GM18519 (cell line): ENCODE results near the gene PEAR1.

Experiments
- ATAC-seq: cut with Tn5 transposase; IDR thresholded peaks from one replicate; pipeline ENCODE4 v1.9.1; 2021; ENCODE audit warnings: mild to moderate bottlenecking, moderate library complexity; ENCODE audit not compliant: unreplicated experiment, low FRiP score

PEAR1 gene

DNA sequence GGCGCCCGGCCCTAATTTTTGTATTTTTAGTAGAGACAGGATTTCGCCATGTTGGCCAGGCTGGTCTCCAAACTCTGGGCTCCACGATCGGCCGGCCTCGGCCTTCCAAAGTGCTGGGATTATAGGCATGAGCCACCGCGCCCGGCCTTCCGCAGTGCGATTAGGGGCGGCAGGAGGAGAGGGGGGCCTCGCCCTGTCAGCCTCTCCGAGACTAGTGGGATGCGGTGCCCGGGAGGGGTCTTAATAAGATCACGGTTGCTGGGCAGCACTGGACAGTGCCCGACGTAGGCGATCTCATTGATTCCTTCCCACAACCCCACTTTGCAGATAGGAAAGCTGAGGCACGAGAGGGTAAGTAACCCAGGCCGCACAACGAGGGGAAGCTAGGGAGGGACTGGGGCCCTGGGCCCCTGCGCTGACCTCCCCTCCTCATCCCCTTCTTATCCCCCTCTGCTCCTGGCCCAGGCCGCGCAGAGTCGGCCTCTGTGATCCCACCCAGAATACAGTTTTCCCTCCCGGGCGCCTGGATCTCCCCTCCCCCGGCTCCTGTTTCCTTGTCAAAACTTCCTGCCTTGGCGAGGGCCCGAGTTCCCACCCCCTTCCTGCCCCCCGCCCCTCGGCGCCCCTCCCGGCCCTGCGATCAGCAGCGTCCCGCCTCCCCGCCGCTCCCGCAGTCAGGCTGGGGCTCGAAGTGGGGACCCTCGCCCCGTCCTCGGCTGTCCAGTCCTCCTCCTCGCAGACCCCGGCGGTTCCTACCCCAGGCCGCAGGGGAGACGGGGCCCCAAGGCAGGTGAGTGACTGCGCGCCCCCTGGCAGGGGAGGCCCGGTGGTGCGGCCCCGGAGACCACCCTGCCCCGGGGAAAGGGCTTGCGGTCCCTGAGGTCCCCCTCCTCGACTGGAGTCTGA lies at the start of gene PEAR1:
TSS of gene PEAR1 (plus strand) at position 671 of the 906 bp plus-strand sequence. CDS start 10,209 bp downstream, outside the sequence.
- no peak for ATAC-seq

GRCh38 chr1:156844102-156844501 lies 49.4 kb upstream of the PEAR1 start:
- no peak for ATAC-seq

DNA sequence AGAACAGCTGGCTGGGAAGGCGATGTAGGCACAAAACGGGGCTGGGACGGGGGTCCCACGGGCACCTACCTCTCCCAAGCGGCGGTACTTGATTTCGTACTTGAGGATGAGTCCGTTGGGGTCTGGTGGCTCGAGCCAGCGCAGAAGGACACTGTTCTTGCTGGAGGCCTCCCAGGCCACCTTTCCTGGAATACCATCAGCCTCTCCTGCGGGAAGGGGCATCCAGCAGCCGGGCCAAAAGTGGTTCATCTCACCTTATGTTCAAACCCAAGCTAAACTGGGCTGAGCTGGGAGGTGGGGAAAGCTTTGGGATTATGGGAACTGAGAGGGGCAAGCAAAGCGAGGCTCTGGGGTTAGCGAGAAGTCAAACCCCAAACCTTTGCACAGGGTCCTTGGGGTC lies 48.9 kb upstream of the PEAR1 start:
- ATAC-seq: no peak

- ATAC-seq: no peak
Observed at GRCh38 chr1:156845055-156845952, 48.2 kb upstream of the PEAR1 start.

DNA sequence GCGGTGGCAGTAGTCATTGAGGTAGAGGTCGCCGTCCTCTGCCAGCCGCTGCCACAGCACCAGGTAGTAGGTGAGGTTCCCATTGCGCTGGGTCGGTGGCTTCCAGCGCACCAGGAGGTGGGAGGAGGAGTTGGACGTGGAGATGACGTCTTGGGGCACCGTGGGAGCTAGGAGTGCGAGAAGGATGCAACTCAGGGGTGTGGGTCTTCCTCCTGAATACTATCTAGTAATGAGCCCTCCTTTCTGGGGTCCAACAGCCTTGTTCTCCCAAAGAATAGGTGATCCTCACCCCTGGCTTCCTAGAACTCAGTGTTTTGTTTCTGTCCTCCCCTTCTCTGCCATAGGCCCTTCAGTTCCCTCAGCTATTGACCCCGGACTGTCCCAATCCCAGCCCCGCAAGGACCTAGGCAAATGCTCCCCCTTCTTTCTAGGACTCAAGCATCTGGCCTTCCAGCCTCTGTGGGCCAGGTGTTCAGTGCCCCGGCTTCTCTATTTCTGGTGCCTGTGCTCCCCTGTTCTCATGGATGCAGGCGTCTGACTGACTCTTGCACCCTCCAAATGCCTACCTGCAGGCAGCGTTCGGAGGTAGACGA lies 47.5 kb upstream of the PEAR1 start:
- ATAC-seq: no peak

- no peak for ATAC-seq
Observed at GRCh38 chr1:156846643-156847042, 46.9 kb upstream of the PEAR1 start.

GRCh38 chr1:156847591-156848460 lies 45.7 kb upstream of the PEAR1 start:
- no peak for ATAC-seq

GRCh38 chr1:156848461-156849150 lies 44.9 kb upstream of the PEAR1 start:
- no peak for ATAC-seq

- no peak for ATAC-seq
Observed at GRCh38 chr1:156849151-156849496, 44.4 kb upstream of the PEAR1 start.

GRCh38 chr1:156851779-156852417 lies 41.6 kb upstream of the PEAR1 start:
- ATAC-seq: no peak

DNA sequence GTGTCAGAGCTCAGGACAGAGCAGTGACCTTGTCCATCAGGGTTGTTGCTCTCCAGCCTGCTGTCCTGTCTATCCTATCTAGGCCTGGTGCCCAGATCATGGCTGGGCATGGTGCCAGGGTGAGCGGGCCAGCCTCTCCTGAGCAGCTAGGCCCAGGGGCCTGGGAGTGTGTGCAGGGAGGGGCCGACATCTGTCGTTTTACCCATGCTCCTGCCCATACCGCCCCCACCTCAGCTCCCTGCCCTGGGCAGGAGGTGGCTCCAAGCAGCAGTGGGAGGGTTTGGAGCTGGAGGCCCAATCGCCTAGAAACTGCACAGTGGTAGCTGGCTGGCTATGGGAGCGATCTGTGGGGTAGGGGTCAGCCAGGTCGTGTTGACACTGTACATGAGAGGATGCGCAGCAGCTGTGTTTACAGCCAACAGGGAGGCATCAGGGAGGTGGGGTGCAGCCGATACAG lies 41.1 kb upstream of the PEAR1 start:
- ATAC-seq: no peak

GRCh38 chr1:156853761-156854160 lies 39.8 kb upstream of the PEAR1 start:
- no peak for ATAC-seq

DNA sequence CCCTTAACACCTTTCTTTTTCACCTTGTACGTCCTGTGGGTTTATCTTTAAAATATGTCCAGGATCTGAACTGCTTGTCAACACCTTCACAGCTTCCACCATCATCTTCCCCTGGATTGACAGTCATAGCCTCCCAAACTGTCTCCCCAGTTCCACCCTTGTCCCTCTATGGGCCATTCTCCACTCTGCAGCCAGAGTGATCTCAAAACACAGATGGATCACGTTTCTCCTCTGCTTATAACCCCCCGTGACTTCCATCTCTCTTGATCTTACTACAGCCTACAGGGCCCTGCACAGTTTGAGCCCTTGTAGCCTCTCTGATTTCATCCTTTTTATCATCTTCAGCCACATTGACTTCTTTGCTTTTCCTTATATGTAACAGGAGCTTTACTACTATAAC lies 38.9 kb upstream of the PEAR1 start:
- ATAC-seq: no peak

DNA sequence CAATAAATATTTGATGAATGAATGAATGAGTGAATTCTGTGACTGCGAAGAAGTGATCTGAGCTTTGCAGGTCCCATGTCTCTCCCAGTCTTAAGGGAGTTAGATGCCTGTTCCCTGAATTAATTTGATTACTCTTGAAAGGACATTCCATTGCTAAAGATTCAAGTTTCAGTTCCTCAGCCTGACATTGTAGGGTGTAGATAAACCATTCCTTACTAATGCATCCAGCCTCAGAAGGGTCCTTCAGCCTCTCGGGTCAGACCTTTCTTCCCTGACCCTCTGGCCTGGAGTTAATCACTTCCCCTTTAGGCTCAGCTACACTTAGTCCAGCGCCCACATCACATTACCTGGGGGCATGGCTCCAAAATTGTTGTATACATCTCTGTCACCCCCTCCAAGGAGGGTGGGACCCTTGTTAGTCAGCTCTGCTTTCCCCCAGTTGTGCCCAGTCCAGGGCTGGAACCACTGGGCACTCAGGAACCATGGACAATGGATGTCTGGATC lies 37.2 kb upstream of the PEAR1 start:
- no peak for ATAC-seq

DNA sequence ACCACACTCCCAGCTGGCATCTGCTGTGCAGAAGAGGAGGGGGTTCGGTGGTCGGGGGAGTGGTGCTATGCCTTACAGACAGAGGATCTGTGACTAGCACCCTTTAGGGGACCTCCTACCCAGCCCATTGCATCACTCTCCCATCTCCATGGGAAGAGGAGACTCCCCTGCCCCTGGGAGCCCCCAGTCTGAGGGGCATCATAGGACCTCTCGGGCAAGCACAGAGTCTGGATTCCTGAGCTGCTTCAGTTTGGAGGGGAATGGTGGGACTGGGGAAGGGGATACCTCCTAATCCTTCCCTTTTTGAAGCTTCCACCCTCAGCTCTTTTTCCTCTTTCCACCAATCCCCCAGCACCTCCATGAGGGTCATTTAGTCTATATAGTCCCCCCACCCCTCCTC lies 36.0 kb upstream of the PEAR1 start:
- ATAC-seq: no peak

DNA sequence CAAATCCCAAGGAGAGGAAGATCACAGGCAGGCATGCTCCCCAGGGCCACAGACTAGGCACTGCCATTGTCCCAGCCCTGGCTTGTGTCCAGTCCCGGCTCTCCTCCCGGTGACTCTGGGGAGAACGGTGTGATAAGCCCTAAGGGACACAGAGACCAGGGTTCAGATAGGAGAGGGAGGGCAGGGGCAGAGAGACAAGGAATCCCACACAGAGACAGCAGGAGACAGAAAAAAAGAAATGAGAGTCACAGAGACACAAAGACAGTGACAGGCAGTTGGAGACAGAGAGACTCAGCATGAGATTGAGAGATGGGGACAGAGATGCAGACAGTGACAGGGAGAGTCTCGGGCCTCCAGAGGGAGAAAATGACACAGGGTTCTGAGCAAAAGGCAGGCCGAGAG lies 35.0 kb upstream of the PEAR1 start:
- no peak for ATAC-seq

- no peak for ATAC-seq
Observed at GRCh38 chr1:156858959-156859522, 34.5 kb upstream of the PEAR1 start, which contains the start of gene INSRR. Gene INSRR, minus strand, starts transcription at chr1:156859117. Its CDS starts 496 bp downstream, at chr1:156858621.

- no peak for ATAC-seq
Observed at GRCh38 chr1:156859523-156860112, 33.9 kb upstream of the PEAR1 start.
